Cardiac muscle cell (in vitro differentiated cells and primary cell): Measurements from ENCODE around the gene CCBE1. TPM values are rescaled to one million over a fixed set of nuclear protein-coding genes. Genes with fewer than 3 reads are reported as not detected.
A peak's percentile ranks its signal among the peaks of the same experiment; 100 is the strongest.

Source experiments
- DNase-seq, 2 donors: peaks; one replicate each; pipeline versions ENCODE4 v3.0.0 to v3.0.0-alpha.2; 2010 to 2017; ENCODE audit warnings: low read depth in 1 of 2, low spot score in 1 of 2
- H3K27ac ChIP-seq: fragments of 200-600 bp; sonication (generic); 2 replicates; pipeline ENCODE4 v1.5.1; 2016
- H3K27me3 ChIP-seq: fragments of 200-600 bp; sonication (generic); 2 replicates; pipeline ENCODE4 v1.6.0; 2016; ENCODE audit warnings: control low read depth
- H3K36me3 ChIP-seq: fragments of 200-600 bp; sonication (generic); 2 replicates; pipeline ENCODE4 v1.5.1; 2016; ENCODE audit warnings: control low read depth
- H3K4me1 ChIP-seq: fragments of 200-600 bp; sonication (generic); 2 replicates; pipeline ENCODE4 v1.8.1; 2017; ENCODE audit warnings: low read depth, mild to moderate bottlenecking, mixed run types
- H3K4me3 ChIP-seq: fragments of 200-600 bp; sonication (generic); 2 replicates; pipeline ENCODE4 v1.5.1; 2016; ENCODE audit warnings: mild to moderate bottlenecking
- H3K9me3 ChIP-seq: fragments of 200-600 bp; sonication (generic); 2 replicates; pipeline ENCODE4 v1.5.1; 2017; ENCODE audit warnings: low read depth, mild to moderate bottlenecking, control low read depth
- polyA plus RNA-seq: library from polyadenylated mRNA; unstranded; fragments of >200 nt; fragmentation: Nextera tagmentation; extraction: Ambion mirVana; gene quantifications from 2 replicates; pipeline ENCODE4 v1.2.1, GENCODE V29; 2016
- total RNA-seq: library from RNA; depleted of rRNA; stranded (reverse); fragments of >200 nt; gene quantifications from 2 replicates; pipeline ENCODE4 v1.2.3, GENCODE V29; 2016
- TF ChIP-seq, protein P1 (sequence below): IDR thresholded peaks from 2 replicates; pipeline ENCODE4 v1.5.1; 2012; ENCODE audit warnings: low read depth, mild to moderate bottlenecking, low read length

The CCBE1 gene
- total and polyA plus RNA-seq, 2 experiments from 2014 or later, result 1.5 to 3.7 TPM

DNA sequence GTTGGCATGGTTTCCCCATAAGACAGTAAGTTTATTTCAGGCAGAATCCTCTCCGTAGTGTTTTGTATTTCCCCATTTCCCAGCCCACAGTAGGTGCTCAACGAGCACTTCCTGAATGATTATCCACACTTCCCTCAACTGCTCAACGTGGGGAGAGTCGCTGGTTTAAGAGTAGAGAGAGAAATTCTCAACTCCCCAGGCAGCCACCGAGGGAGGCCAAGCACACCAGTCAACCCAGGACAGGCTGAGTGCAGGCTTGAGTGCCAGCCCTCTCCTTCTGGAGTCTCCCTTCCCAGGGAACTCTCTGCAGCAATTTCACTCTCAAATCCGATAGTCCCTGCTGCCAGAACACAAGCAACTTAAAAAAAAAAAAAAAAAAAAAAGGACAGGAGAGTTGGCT lies 246.2 kb downstream of the CCBE1 start:
- H3K36me3 ChIP-seq, result no peaks in the 10 kb centered on the region
- H3K27me3 ChIP-seq, result no peaks in the 10 kb centered on the region
- no peak overlapping the region for H3K27ac ChIP-seq
- peaks cover 9% of the 10 kb centered on the region for H3K4me1 ChIP-seq
- TF ChIP-seq, protein P1, sequence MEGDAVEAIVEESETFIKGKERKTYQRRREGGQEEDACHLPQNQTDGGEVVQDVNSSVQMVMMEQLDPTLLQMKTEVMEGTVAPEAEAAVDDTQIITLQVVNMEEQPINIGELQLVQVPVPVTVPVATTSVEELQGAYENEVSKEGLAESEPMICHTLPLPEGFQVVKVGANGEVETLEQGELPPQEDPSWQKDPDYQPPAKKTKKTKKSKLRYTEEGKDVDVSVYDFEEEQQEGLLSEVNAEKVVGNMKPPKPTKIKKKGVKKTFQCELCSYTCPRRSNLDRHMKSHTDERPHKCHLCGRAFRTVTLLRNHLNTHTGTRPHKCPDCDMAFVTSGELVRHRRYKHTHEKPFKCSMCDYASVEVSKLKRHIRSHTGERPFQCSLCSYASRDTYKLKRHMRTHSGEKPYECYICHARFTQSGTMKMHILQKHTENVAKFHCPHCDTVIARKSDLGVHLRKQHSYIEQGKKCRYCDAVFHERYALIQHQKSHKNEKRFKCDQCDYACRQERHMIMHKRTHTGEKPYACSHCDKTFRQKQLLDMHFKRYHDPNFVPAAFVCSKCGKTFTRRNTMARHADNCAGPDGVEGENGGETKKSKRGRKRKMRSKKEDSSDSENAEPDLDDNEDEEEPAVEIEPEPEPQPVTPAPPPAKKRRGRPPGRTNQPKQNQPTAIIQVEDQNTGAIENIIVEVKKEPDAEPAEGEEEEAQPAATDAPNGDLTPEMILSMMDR, result no peak
- no peak overlapping the region for H3K4me3 ChIP-seq
- no peaks in the 10 kb centered on the region for H3K9me3 ChIP-seq
- DNase-seq, result peak in 1 of 2 donors; percentile 9

DNA sequence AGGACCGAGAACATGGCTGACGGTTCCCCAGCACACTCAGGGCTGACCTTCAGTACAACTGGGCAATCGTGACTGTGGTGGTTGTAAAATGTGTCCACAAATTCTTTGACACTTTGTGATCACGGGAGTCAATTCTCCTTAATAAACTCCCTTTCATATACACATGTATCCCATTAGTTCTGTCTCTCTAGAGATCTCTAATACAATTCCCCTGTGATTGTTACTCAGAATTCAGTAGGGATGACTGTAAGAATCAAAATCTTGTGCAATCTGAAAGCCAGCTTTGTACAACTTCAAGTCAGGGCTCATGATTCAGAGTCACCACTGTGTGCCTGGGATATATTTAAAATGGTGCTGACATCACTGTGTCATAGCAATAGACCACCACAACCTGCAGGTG lies 248.7 kb downstream of the CCBE1 start:
- Histone ChIP-seq H3K36me3 (no peaks in the 10 kb centered on the region), H3K4me3 (no peak overlapping the region), H3K9me3 (no peaks in the 10 kb centered on the region), H3K4me1 (no peaks in the 10 kb centered on the region), H3K27ac (no peak overlapping the region), H3K27me3 (no peaks in the 10 kb centered on the region)
- DNase-seq, result peak in 1 of 2 donors; percentile 32
- TF ChIP-seq, protein P1, result no peak

DNA sequence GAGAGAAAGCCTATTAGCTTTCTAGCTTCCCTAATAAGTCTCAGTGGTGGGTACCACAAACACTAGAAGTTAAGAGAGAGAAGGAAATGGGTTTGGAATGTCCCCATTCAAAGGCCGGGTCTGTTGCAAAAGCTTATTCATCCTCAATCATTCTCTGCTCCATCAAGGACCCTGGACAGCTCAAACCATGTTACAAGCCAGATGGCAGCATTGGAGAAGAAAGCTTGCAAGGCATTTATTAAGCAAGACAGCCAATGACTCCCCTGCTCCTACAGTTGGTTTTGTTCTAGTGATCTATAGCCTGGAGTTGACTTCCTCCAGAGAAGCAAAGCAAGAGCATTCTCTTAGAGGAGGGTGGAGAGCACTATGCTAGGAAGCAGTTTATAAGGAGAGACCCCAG lies 251.2 kb downstream of the CCBE1 start:
- no peak overlapping the region for H3K4me3 ChIP-seq
- H3K9me3 ChIP-seq, result no peaks in the 10 kb centered on the region
- no peaks in the 10 kb centered on the region for H3K36me3 ChIP-seq
- TF ChIP-seq, protein P1, result peak; percentile 13
- H3K4me1 ChIP-seq, result no peaks in the 10 kb centered on the region
- H3K27ac ChIP-seq, result no peak overlapping the region
- DNase-seq, result peak; percentile 67 to 72
- H3K27me3 ChIP-seq, result no peaks in the 10 kb centered on the region

DNA sequence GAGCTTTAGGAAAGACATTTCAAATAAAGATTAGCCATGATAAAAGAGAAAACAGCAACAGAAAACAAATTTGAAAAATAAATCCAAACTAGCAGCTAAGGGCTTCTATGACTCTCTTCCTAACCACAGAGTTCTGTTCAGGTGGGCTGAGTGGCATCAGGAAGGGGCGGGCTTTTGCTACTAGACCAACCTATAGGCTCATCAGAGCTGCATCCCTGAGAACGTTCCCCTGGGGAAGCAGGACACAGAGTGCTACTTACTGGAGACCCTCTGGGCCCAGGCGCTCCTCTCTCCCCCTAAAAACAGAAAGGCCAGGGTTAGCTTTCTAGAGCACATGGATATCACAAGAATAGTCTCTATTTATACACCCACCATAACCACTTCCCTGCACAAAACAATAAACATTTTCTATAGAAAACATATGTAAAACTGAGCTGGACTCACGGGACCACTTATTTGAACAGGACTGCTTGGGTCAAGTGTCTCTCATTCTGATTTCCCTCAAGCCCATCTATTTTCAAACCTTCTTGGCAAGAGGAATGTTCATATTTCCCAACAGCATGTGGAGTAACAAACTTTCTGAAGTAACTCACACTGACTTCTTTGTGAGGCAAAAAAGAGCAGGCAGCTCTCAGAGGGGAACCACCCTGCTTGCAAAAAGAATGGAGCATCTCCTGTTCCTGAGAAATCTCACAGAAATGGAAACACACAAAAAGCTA lies 259.2 kb downstream of the CCBE1 start:
- TF ChIP-seq, protein P1, result no peak
- Histone ChIP-seq H3K36me3 (no peaks in the 10 kb centered on the region), H3K4me3 (no peak overlapping the region), H3K27ac (no peak overlapping the region), H3K9me3 (no peaks in the 10 kb centered on the region), H3K4me1 (no peaks in the 10 kb centered on the region), H3K27me3 (no peaks in the 10 kb centered on the region)
- DNase-seq, result no peak

DNA sequence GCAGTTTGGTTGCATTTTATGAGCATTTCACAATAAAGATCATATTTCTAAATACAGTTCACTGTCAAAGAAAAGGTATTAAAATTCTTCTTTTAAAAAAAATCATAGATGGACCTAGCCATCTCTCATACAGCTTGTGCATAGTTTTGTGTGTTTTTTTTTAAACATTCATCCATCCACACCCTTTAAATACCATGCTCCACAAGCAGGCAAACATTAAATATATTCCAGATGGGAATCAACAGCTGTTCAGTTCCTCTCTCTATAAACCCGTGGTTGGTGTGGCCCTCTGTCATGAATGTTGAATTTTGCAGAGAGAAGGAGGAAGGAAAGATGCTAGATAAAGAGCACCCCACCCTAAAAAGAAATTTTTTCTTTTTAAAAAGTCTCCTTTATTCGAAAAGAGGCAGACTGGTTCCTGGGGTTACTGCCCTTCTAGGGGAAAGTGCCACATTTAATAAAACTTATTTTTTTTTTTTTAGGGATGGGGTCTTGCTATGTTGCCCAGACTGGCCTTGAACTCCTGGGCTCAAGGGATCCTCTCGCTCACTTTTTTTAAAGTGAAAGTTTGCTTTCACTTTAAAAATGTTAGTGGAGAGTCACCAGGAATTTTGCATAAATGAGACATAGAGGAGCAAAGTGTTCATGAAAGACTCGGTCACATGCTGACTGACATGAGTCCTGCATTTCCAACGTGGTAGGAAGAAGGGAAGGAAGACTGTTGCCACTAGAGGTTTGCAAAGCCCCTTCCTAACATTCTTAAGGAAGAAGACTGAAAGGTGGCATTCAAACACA lies 264.2 kb downstream of the CCBE1 start:
- no peaks in the 10 kb centered on the region for H3K36me3 ChIP-seq
- H3K27me3 ChIP-seq, result no peaks in the 10 kb centered on the region
- no peaks in the 10 kb centered on the region for H3K9me3 ChIP-seq
- H3K27ac ChIP-seq, result no peak overlapping the region
- DNase-seq, result no peak
- TF ChIP-seq, protein P1, result no peak
- H3K4me1 ChIP-seq, result no peaks in the 10 kb centered on the region
- H3K4me3 ChIP-seq, result no peak overlapping the region
